Measurements from ENCODE around the gene TLCD1.

Gene TLCD1

GRCh38 chr17:28712705-28713415 lies 13.2 kb downstream of the TLCD1 start:
- no peak for DNase-seq (ENCODE audit: low read depth)

- peak; percentile 53 for DNase-seq (ENCODE audit: low read depth)
These were observed 13.9 kb downstream of the TLCD1 start for GRCh38 chr17:28712032-28712704.

- no peak for DNase-seq (ENCODE audit: low read depth)
These were observed 14.4 kb downstream of the TLCD1 start, which contains the start of gene PROCA1 for GRCh38 chr17:28711723-28712031. Gene PROCA1, minus strand, starts transcription at chr17:28711888. Its CDS starts 228 bp downstream, at chr17:28711660.

- peak; percentile 81 for DNase-seq (ENCODE audit: low read depth)
These were observed 14.9 kb downstream of the TLCD1 start for GRCh38 chr17:28710861-28711722.

GRCh38 chr17:28707339-28707720 lies 18.7 kb downstream of the TLCD1 start:
- DNase-seq (ENCODE audit: low read depth), result no peak

GRCh38 chr17:28706471-28707338 lies 19.3 kb downstream of the TLCD1 start:
- DNase-seq (ENCODE audit: low read depth), result no peak

GRCh38 chr17:28705728-28706334 lies 20.2 kb downstream of the TLCD1 start:
- DNase-seq (ENCODE audit: low read depth), result no peak

- DNase-seq (ENCODE audit: low read depth), result no peak
These were observed 20.9 kb downstream of the TLCD1 start for GRCh38 chr17:28705074-28705659.

GRCh38 chr17:28704219-28704858 lies 21.7 kb downstream of the TLCD1 start:
- DNase-seq (ENCODE audit: low read depth), result no peak

GRCh38 chr17:28703552-28704218 lies 22.3 kb downstream of the TLCD1 start:
- DNase-seq (ENCODE audit: low read depth), result no peak

- DNase-seq (ENCODE audit: low read depth), result no peak
These were observed 23.3 kb downstream of the TLCD1 start for GRCh38 chr17:28702752-28703150.

- DNase-seq (ENCODE audit: low read depth), result no peak
These were observed 23.8 kb downstream of the TLCD1 start for GRCh38 chr17:28702026-28702751.

GRCh38 chr17:28700830-28701492 lies 25.1 kb downstream of the TLCD1 start:
- DNase-seq (ENCODE audit: low read depth), result no peak

- DNase-seq (ENCODE audit: low read depth), result no peak
These were observed 25.8 kb downstream of the TLCD1 start for GRCh38 chr17:28700278-28700677.

GRCh38 chr17:28698253-28698941 lies 27.6 kb downstream of the TLCD1 start:
- no peak for DNase-seq (ENCODE audit: low read depth)

- no peak for DNase-seq (ENCODE audit: low read depth)
These were observed 32.2 kb downstream of the TLCD1 start for GRCh38 chr17:28693869-28694268.

- DNase-seq (ENCODE audit: low read depth), result no peak
These were observed 37.0 kb downstream of the TLCD1 start for GRCh38 chr17:28689011-28689410.

- no peak for DNase-seq (ENCODE audit: low read depth)
These were observed 37.6 kb downstream of the TLCD1 start for GRCh38 chr17:28688481-28688880.

All from activated T-helper 9 cell treated with anti-CD3 and anti-CD28 coated beads, Interleukin-2, amount 50 U/mL, for 16 hours (primary cell).